GM12891 (cell line): ENCODE data around the gene DIP2C.

Experiments
- PAX5 ChIP-seq: IDR thresholded peaks from 2 replicates; pipeline ENCODE4 v1.6.1; 2011; ENCODE audit warnings: low read length, moderate library complexity, mild to moderate bottlenecking; ENCODE audit not compliant: insufficient read depth, severe bottlenecking
- POLR2A ChIP-seq: IDR thresholded peaks from 2 replicates; pipeline ENCODE4 v1.6.1; 2011; ENCODE audit warnings: low read depth, low read length, control low read depth
- POLR2AphosphoS5 ChIP-seq: IDR thresholded peaks from 2 replicates; pipeline ENCODE4 v1.6.1; 2011; ENCODE audit warnings: low read depth, low read length, control low read depth
- POU2F2 ChIP-seq: IDR thresholded peaks from 2 replicates; pipeline ENCODE4 v1.6.1; 2011; ENCODE audit warnings: low read depth, mild to moderate bottlenecking, control low read depth, low read length, moderate library complexity
- SPI1 ChIP-seq: IDR thresholded peaks from 2 replicates; pipeline ENCODE4 v1.6.1; 2011; ENCODE audit warnings: low read depth, low read length, control low read depth
- TAF1 ChIP-seq: IDR thresholded peaks from 2 replicates; pipeline ENCODE4 v1.6.1; 2011; ENCODE audit warnings: low read depth, low read length, control low read depth

GRCh38 chr10:354901-355617 lies 334.4 kb downstream of the DIP2C start:
- TF ChIP-seq POLR2AphosphoS5 (no peak), POU2F2 (no peak), POLR2A (no peak), SPI1 (no peak), TAF1 (no peak), PAX5 (no peak)
